PFSK-1 (cell line): ENCODE data around the gene MIER1.

Experiments used
- FOXP2 ChIP-seq: optimal IDR thresholded peaks from 2 replicates; pipeline ENCODE3; 2011; ENCODE audit warnings: borderline replicate concordance, control low read depth, inconsistent platforms; ENCODE audit not compliant: insufficient read depth; ENCODE audit errors: extremely low read length, extremely low read depth
- POLR2AphosphoS5 ChIP-seq: IDR thresholded peaks from 2 replicates; pipeline ENCODE4 v1.6.1; 2012; ENCODE audit warnings: low read depth, mild to moderate bottlenecking, control low read depth, low read length, moderate library complexity
- SIN3A ChIP-seq: IDR thresholded peaks from 2 replicates; pipeline ENCODE4 v1.6.1; 2012; ENCODE audit warnings: mild to moderate bottlenecking, low read length, moderate library complexity, borderline replicate concordance; ENCODE audit not compliant: insufficient read depth
- TAF1 ChIP-seq: IDR thresholded peaks from 2 replicates; pipeline ENCODE4 v1.6.1; 2012; ENCODE audit warnings: low read length, control low read depth, borderline replicate concordance; ENCODE audit not compliant: insufficient read depth
- TF ChIP-seq, protein P1 (sequence below), 2 experiments: IDR thresholded peaks; 2 replicates each; pipeline versions ENCODE4 v1.6.1 to v1.8.0; 2011 to 2012; ENCODE audit warnings: low read depth in 2 of 2, low read length in 2 of 2, control low read depth in 1 of 2, inconsistent platforms in 1 of 2, mild to moderate bottlenecking in 1 of 2, moderate library complexity in 1 of 2; ENCODE audit not compliant: insufficient read depth in 1 of 2

MIER1 gene

DNA sequence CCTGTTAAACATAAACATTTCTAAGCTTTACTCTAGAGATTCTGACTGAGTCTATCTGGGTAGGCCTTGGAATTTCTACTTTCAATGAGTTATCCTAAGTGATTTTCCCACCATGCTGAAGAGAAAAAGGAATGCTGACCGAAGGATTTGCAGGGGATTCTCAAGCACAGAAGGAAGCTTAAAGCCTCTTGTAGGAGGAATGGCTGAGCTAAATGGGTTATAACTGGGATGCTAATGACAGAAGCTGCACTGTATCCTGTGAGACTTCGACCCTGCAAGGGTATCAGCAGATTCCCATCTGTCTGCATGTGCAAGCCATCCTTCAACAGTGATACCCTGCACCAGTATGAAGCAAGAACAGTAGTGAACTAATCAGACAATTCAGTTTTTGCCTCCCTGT, 93.8 kb downstream of the MIER1 start:
- TF ChIP-seq, protein P1, sequence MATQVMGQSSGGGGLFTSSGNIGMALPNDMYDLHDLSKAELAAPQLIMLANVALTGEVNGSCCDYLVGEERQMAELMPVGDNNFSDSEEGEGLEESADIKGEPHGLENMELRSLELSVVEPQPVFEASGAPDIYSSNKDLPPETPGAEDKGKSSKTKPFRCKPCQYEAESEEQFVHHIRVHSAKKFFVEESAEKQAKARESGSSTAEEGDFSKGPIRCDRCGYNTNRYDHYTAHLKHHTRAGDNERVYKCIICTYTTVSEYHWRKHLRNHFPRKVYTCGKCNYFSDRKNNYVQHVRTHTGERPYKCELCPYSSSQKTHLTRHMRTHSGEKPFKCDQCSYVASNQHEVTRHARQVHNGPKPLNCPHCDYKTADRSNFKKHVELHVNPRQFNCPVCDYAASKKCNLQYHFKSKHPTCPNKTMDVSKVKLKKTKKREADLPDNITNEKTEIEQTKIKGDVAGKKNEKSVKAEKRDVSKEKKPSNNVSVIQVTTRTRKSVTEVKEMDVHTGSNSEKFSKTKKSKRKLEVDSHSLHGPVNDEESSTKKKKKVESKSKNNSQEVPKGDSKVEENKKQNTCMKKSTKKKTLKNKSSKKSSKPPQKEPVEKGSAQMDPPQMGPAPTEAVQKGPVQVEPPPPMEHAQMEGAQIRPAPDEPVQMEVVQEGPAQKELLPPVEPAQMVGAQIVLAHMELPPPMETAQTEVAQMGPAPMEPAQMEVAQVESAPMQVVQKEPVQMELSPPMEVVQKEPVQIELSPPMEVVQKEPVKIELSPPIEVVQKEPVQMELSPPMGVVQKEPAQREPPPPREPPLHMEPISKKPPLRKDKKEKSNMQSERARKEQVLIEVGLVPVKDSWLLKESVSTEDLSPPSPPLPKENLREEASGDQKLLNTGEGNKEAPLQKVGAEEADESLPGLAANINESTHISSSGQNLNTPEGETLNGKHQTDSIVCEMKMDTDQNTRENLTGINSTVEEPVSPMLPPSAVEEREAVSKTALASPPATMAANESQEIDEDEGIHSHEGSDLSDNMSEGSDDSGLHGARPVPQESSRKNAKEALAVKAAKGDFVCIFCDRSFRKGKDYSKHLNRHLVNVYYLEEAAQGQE (IDR thresholded peaks at IDR 0.05; ENCODE audit: insufficient read depth in 1 of 2, low read depth in 2 of 2, low read length in 2 of 2) = no peak
- TF ChIP-seq SIN3A (no peak), FOXP2 (no peak), POLR2AphosphoS5 (no peak), TAF1 (no peak)

- TF ChIP-seq FOXP2 (no peak), TAF1 (no peak), POLR2AphosphoS5 (no peak), SIN3A (no peak)
- TF ChIP-seq, protein P1 (IDR thresholded peaks at IDR 0.05; ENCODE audit: insufficient read depth in 1 of 2, low read depth in 2 of 2, low read length in 2 of 2) = no peak
Observed at GRCh38 chr1:67019121-67019520, 94.3 kb downstream of the MIER1 start.

GRCh38 chr1:67019600-67020136, 94.9 kb downstream of the MIER1 start:
- no peak for TF ChIP-seq FOXP2
- TF ChIP-seq, protein P1 (IDR thresholded peaks at IDR 0.05; ENCODE audit: insufficient read depth in 1 of 2, low read depth in 2 of 2, low read length in 2 of 2) = no peak
- no peak for TF ChIP-seq TAF1
- TF ChIP-seq SIN3A = no peak
- no peak for TF ChIP-seq POLR2AphosphoS5

DNA sequence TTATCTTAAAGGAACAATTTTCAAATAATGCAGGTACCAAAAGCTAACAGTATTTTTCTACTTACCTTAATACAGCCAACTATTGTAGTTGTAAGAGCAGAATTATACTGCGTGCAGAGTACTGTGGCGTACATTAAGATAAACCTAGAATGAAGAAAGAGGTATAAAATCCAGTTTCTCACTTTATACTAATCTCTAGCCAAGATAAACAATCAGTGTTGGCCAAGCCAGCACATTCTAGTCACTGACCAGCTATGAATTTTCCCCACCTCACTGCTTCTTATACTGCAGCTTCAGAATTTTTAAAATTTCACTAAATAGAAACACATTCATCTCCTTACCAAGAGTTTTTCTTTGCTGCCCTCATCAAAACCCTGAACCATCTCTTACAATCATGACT, 95.5 kb downstream of the MIER1 start:
- TF ChIP-seq FOXP2 = no peak
- no peak for TF ChIP-seq POLR2AphosphoS5
- TF ChIP-seq, protein P1 (IDR thresholded peaks at IDR 0.05; ENCODE audit: insufficient read depth in 1 of 2, low read depth in 2 of 2, low read length in 2 of 2) = no peak
- TF ChIP-seq TAF1 = no peak
- TF ChIP-seq SIN3A = no peak

- no peak for TF ChIP-seq FOXP2
- TF ChIP-seq SIN3A = no peak
- no peak for TF ChIP-seq POLR2AphosphoS5
- no peak for TF ChIP-seq TAF1
- TF ChIP-seq, protein P1 (IDR thresholded peaks at IDR 0.05; ENCODE audit: insufficient read depth in 1 of 2, low read depth in 2 of 2, low read length in 2 of 2) = no peak
Observed at GRCh38 chr1:67020765-67021164, 96.0 kb downstream of the MIER1 start.
